GM10248 (cell line): ENCODE results near the gene ZP1.

ENCODE experiments used
- CTCF ChIA-PET: fragments of 300-600 bp; sonication (Branson Sonifier 250); formaldehyde crosslinking; extraction: SDS; loops from one replicate; lab custom pipeline; 2021; ENCODE audit warnings: antibody characterized with exemption; lab: Yijun Ruan, JAX
- POLR2A ChIA-PET: fragments of 350-650 bp; sonication (Branson Sonifier 250); formaldehyde crosslinking; extraction: SDS; loops from one replicate; lab custom pipeline; 2020; ENCODE audit warnings: antibody characterized with exemption; lab: Yijun Ruan, JAX
- DNase-seq: peaks from one replicate; pipeline ENCODE4 v3.0.0; 2012; ENCODE audit errors: extremely low spot score
- TF ChIP-seq, protein P1 (sequence below): IDR thresholded peaks from 2 replicates; pipeline ENCODE4 v1.5.1; 2012; ENCODE audit warnings: mild to moderate bottlenecking, low read depth; ENCODE audit errors: extremely low read depth, missing control alignments, control extremely low read depth

ZP1 gene

GRCh38 chr11:60917267-60917666 is 49.9 kb downstream of the ZP1 start:
- ChIA-PET POLR2A (no interaction called here), CTCF (interaction anchor here (5.5 to 10.6 kb wide), 2 partner anchors 14 to 86 kb away, joined by 31 to 112 read pairs; partner anchors contain the start of gene PRPF19)
- TF ChIP-seq, protein P1, sequence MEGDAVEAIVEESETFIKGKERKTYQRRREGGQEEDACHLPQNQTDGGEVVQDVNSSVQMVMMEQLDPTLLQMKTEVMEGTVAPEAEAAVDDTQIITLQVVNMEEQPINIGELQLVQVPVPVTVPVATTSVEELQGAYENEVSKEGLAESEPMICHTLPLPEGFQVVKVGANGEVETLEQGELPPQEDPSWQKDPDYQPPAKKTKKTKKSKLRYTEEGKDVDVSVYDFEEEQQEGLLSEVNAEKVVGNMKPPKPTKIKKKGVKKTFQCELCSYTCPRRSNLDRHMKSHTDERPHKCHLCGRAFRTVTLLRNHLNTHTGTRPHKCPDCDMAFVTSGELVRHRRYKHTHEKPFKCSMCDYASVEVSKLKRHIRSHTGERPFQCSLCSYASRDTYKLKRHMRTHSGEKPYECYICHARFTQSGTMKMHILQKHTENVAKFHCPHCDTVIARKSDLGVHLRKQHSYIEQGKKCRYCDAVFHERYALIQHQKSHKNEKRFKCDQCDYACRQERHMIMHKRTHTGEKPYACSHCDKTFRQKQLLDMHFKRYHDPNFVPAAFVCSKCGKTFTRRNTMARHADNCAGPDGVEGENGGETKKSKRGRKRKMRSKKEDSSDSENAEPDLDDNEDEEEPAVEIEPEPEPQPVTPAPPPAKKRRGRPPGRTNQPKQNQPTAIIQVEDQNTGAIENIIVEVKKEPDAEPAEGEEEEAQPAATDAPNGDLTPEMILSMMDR: no peak
- no peak for DNase-seq

- CTCF ChIA-PET: interaction anchor here (1.5 to 10.6 kb wide), 6 partner anchors 9 to 269 kb away, joined by 3 to 112 read pairs (median 6); partner anchors contain the start of gene PRPF19
These were observed 51.1 kb downstream of the ZP1 start for GRCh38 chr11:60918251-60918938.

GRCh38 chr11:60918939-60919265 is 51.6 kb downstream of the ZP1 start:
- ChIA-PET CTCF (interaction anchor here (1.5 to 10.6 kb wide), 6 partner anchors 8 to 268 kb away, joined by 3 to 112 read pairs (median 6); partner anchors contain the start of gene PRPF19), POLR2A (interaction anchor here (0.7 kb wide), 1 partner anchor 16 kb away, joined by 3 read pairs; no protein-coding TSS in a partner anchor)
- DNase-seq: no peak
- TF ChIP-seq, protein P1: no peak

More at GRCh38 chr11:60918251-60918938, 51.1 kb downstream of the ZP1 start:
- DNase-seq: no peak
- POLR2A ChIA-PET: interaction anchor here (0.7 kb wide), 1 partner anchor 16 kb away, joined by 3 read pairs; no protein-coding TSS in a partner anchor
- TF ChIP-seq, protein P1: no peak

DNA sequence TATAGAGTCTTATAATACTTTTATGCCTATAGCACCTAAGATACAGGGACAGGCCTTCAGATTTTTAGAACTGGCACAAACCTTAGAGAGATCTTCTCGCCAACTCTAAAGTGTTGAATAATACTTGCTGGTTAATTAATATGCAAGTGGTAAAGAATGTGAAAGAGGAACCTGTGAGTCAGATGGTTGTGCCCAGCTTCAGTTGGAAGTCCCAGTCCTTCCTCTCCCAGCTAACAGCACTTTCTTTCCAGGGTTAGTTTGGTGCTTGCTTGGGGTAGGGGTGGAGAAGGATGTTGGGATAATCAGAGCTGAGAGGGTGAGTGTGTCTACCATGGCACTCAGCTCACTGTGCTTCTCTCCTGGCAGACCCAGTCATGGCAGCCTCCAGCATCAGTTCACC is 52.0 kb downstream of the ZP1 start:
- DNase-seq: no peak
- POLR2A ChIA-PET: no interaction called here
- TF ChIP-seq, protein P1: no peak
- CTCF ChIA-PET: interaction anchor here (1.5 to 10.6 kb wide), 6 partner anchors 8 to 268 kb away, joined by 3 to 112 read pairs (median 6); partner anchors contain the start of gene PRPF19

DNA sequence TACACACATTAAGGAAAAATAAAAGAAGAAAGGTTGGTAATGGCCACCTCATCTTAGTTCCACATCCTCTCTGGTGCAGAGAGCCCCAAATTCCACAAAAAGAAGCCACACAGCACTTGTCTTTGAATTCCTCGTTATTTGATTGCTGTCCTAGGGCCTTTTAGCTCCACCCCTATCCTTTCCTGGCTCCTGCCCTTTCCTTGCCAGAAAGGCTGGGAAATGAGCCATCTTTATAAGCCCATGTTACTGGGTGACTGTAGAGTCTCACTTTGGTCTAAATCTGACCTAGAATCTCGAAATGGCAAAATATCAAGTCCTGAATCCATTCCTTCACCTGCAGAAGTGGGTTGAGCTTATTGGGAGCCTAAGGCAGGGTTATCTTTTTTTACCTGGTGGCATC is 52.6 kb downstream of the ZP1 start:
- TF ChIP-seq, protein P1: no peak
- DNase-seq: no peak
- POLR2A ChIA-PET: no interaction called here
- CTCF ChIA-PET: interaction anchor here (1.6 to 10.6 kb wide), 4 partner anchors 10 to 267 kb away, joined by 5 to 112 read pairs (median 18); partner anchors contain the start of gene PRPF19

- no peak for DNase-seq
- TF ChIP-seq, protein P1: no peak
- ChIA-PET CTCF (interaction anchor here (1.3 to 10.6 kb wide), 2 partner anchors 9 to 18 kb away, joined by 4 to 112 read pairs; partner anchors contain the start of gene PRPF19), POLR2A (interaction anchor here (0.7 kb wide), 1 partner anchor 1073 kb away, joined by 3 read pairs; no protein-coding TSS in a partner anchor)
These were observed 53.9 kb downstream of the ZP1 start for GRCh38 chr11:60921259-60921658.
